Activated CD4-positive, alpha-beta memory T cell treated with anti-CD3 and anti-CD28 coated beads, Interleukin-2, amount 10 ng/mL, durations not matched to agents 7 days and 5 days (primary cell): ENCODE data around the gene VPS13D. TPM values are rescaled to one million over a fixed set of nuclear protein-coding genes. Genes with fewer than 3 reads are reported as not detected.

Experiments used
- CTCF ChIA-PET: fragments of 350-600 bp; sonication (Branson Sonifier 250); formaldehyde crosslinking; loops from one replicate; lab custom pipeline; 2021; ENCODE audit warnings: antibody characterized with exemption, inconsistent platforms; lab: Charles Lee
- POLR2A ChIA-PET: fragments of 350-600 bp; sonication (Branson Sonifier 250); formaldehyde crosslinking; loops from one replicate; lab custom pipeline; 2021; ENCODE audit warnings: antibody characterized with exemption; lab: Charles Lee
- DNase-seq: peaks from one replicate; pipeline ENCODE4 v3.0.0-alpha.2; 2020
- H3K27ac Mint-ChIP-seq: one replicate; pipeline ENCODE4 v1.8.0; 2021; ENCODE audit warnings: mild to moderate bottlenecking, mixed read lengths
- H3K27me3 Mint-ChIP-seq: one replicate; pipeline ENCODE4 v1.8.0; 2021; ENCODE audit warnings: mixed read lengths
- H3K36me3 Mint-ChIP-seq: one replicate; pipeline ENCODE4 v1.8.0; 2021; ENCODE audit warnings: low read depth, mixed read lengths
- H3K4me1 Mint-ChIP-seq: one replicate; pipeline ENCODE4 v1.8.0; 2021; ENCODE audit warnings: mixed read lengths
- H3K4me3 Mint-ChIP-seq: one replicate; pipeline ENCODE4 v1.8.0; 2021; ENCODE audit warnings: mild to moderate bottlenecking, mixed read lengths
- H3K9me3 Mint-ChIP-seq: one replicate; pipeline ENCODE4 v1.8.0; 2021; ENCODE audit warnings: mixed read lengths
- total RNA-seq, 2 experiments: library from RNA; stranded (reverse); gene quantifications; one replicate each; pipeline ENCODE4 v1.2.3, GENCODE V29; 2021

The VPS13D gene
- total RNA-seq, 2 experiments from 2014 or later = 28.1 to 31.4 TPM

- H3K27ac Mint-ChIP-seq = peak overlapping the region; percentile 86
Observed at GRCh38 chr1:12472798-12473551, 243.1 kb downstream of the VPS13D start.

GRCh38 chr1:12473596-12474362 lies 243.9 kb downstream of the VPS13D start:
- peaks cover 72% of the 10 kb centered on the region for H3K4me1 Mint-ChIP-seq
- H3K4me3 Mint-ChIP-seq = peak overlapping the region; percentile 15
- H3K27me3 Mint-ChIP-seq = no peaks in the 10 kb centered on the region
- H3K27ac Mint-ChIP-seq = peak overlapping the region; percentile 86
- DNase-seq = no peak
- ChIA-PET POLR2A (interaction anchor here (0.5 to 5.5 kb wide), 5 partner anchors 24 to 566 kb away, joined by 3 to 41 read pairs (median 3); no protein-coding TSS in a partner anchor), CTCF (no interaction called here)
- H3K9me3 Mint-ChIP-seq = no peaks in the 10 kb centered on the region
- H3K36me3 Mint-ChIP-seq = peaks cover 22% of the 10 kb centered on the region

More at GRCh38 chr1:12472798-12473551, 243.1 kb downstream of the VPS13D start:
- H3K27me3 Mint-ChIP-seq = no peaks in the 10 kb centered on the region
- ChIA-PET POLR2A (interaction anchor here (0.5 to 2.7 kb wide), 11 partner anchors 9 to 565 kb away, joined by 3 to 17 read pairs (median 3); partner anchors contain the start of gene DHRS3), CTCF (no interaction called here)
- DNase-seq = peak; percentile 76
- peaks cover 70% of the 10 kb centered on the region for H3K4me1 Mint-ChIP-seq
- H3K9me3 Mint-ChIP-seq = no peaks in the 10 kb centered on the region
- H3K4me3 Mint-ChIP-seq = peak overlapping the region; percentile 61
- peaks cover 28% of the 10 kb centered on the region for H3K36me3 Mint-ChIP-seq

- Mint-ChIP-seq H3K27me3 (no peaks in the 10 kb centered on the region), H3K4me3 (no peak overlapping the region), H3K9me3 (no peaks in the 10 kb centered on the region), H3K27ac (peak overlapping the region; percentile 69), H3K4me1 (peaks cover 85% of the 10 kb centered on the region), H3K36me3 (peaks cover 22% of the 10 kb centered on the region)
- CTCF ChIA-PET = interaction anchor here (0.7 to 1.2 kb wide), 2 partner anchors 16 to 149 kb away, joined by 3 read pairs; no protein-coding TSS in a partner anchor
- DNase-seq = no peak
- POLR2A ChIA-PET = interaction anchor here (0.7 to 5.5 kb wide), 8 partner anchors 19 to 314 kb away, joined by 3 to 41 read pairs (median 4); no protein-coding TSS in a partner anchor
Observed at GRCh38 chr1:12475101-12475500, 245.3 kb downstream of the VPS13D start.

GRCh38 chr1:12475530-12475934 lies 245.7 kb downstream of the VPS13D start:
- Mint-ChIP-seq H3K36me3 (peaks cover 22% of the 10 kb centered on the region), H3K9me3 (no peaks in the 10 kb centered on the region), H3K27ac (peak overlapping the region; percentile 69), H3K27me3 (no peaks in the 10 kb centered on the region), H3K4me3 (no peak overlapping the region), H3K4me1 (peaks cover 89% of the 10 kb centered on the region)
- ChIA-PET CTCF (interaction anchor here (0.6 to 1.2 kb wide), 3 partner anchors 17 to 149 kb away, joined by 3 to 4 read pairs (median 3); no protein-coding TSS in a partner anchor), POLR2A (interaction anchor here (0.7 to 5.5 kb wide), 7 partner anchors 20 to 314 kb away, joined by 3 to 41 read pairs (median 4); no protein-coding TSS in a partner anchor)
- no peak for DNase-seq

- no peak overlapping the region for H3K4me3 Mint-ChIP-seq
- no peak for DNase-seq
- no peaks in the 10 kb centered on the region for H3K9me3 Mint-ChIP-seq
- CTCF ChIA-PET = interaction anchor here (0.6 to 0.7 kb wide), 2 partner anchors 34 to 148 kb away, joined by 3 to 4 read pairs; no protein-coding TSS in a partner anchor
- H3K4me1 Mint-ChIP-seq = peaks cover 93% of the 10 kb centered on the region
- H3K27ac Mint-ChIP-seq = peak overlapping the region; percentile 69
- POLR2A ChIA-PET = interaction anchor here (0.6 to 5.5 kb wide), 6 partner anchors 20 to 1950 kb away, joined by 3 to 41 read pairs (median 4); no protein-coding TSS in a partner anchor
- H3K36me3 Mint-ChIP-seq = peaks cover 24% of the 10 kb centered on the region
- H3K27me3 Mint-ChIP-seq = no peaks in the 10 kb centered on the region
Observed at GRCh38 chr1:12475947-12476346, 246.1 kb downstream of the VPS13D start.

- no peaks in the 10 kb centered on the region for H3K27me3 Mint-ChIP-seq
- H3K27ac Mint-ChIP-seq = no peak overlapping the region
- ChIA-PET POLR2A (interaction anchor here (0.7 to 5.5 kb wide), 4 partner anchors 34 to 43 kb away, joined by 3 to 41 read pairs (median 6); no protein-coding TSS in a partner anchor), CTCF (interaction anchor here (0.9 to 1.4 kb wide), 2 partner anchors 27 to 43 kb away, joined by 3 read pairs; no protein-coding TSS in a partner anchor)
- no peak overlapping the region for H3K4me3 Mint-ChIP-seq
- H3K9me3 Mint-ChIP-seq = no peaks in the 10 kb centered on the region
- H3K4me1 Mint-ChIP-seq = peaks cover 89% of the 10 kb centered on the region
- no peak for DNase-seq
- H3K36me3 Mint-ChIP-seq = peaks cover 20% of the 10 kb centered on the region
Observed at GRCh38 chr1:12477314-12477713, 247.5 kb downstream of the VPS13D start.

- no peaks in the 10 kb centered on the region for H3K27me3 Mint-ChIP-seq
- H3K27ac Mint-ChIP-seq = peak overlapping the region; percentile 70
- no peaks in the 10 kb centered on the region for H3K9me3 Mint-ChIP-seq
- H3K4me3 Mint-ChIP-seq = no peak overlapping the region
- DNase-seq = no peak
- H3K4me1 Mint-ChIP-seq = peaks cover 81% of the 10 kb centered on the region
- ChIA-PET CTCF (interaction anchor here (0.9 to 1.4 kb wide), 3 partner anchors 9 to 44 kb away, joined by 3 read pairs; no protein-coding TSS in a partner anchor), POLR2A (interaction anchor here (0.7 to 5.5 kb wide), 6 partner anchors 29 to 570 kb away, joined by 4 to 41 read pairs (median 4); no protein-coding TSS in a partner anchor)
- H3K36me3 Mint-ChIP-seq = peaks cover 20% of the 10 kb centered on the region
Observed at GRCh38 chr1:12477936-12478611, 248.2 kb downstream of the VPS13D start.

- Mint-ChIP-seq H3K36me3 (peaks cover 19% of the 10 kb centered on the region), H3K4me1 (peaks cover 76% of the 10 kb centered on the region), H3K9me3 (no peaks in the 10 kb centered on the region), H3K27ac (peak overlapping the region; percentile 70), H3K27me3 (no peaks in the 10 kb centered on the region), H3K4me3 (no peak overlapping the region)
- DNase-seq = peak; percentile 62
- ChIA-PET POLR2A (interaction anchor here (1.0 to 5.5 kb wide), 6 partner anchors 30 to 571 kb away, joined by 3 to 41 read pairs (median 4); no protein-coding TSS in a partner anchor), CTCF (interaction anchor here (1.0 to 1.4 kb wide), 2 partner anchors 10 to 28 kb away, joined by 3 read pairs; no protein-coding TSS in a partner anchor)
Observed at GRCh38 chr1:12478612-12478985, 248.8 kb downstream of the VPS13D start.

- H3K27me3 Mint-ChIP-seq = no peaks in the 10 kb centered on the region
- CTCF ChIA-PET = interaction anchor here (1.0 kb wide), 1 partner anchor 11 kb away, joined by 3 read pairs; no protein-coding TSS in a partner anchor
- DNase-seq = no peak
- POLR2A ChIA-PET = interaction anchor here (0.7 to 1.9 kb wide), 4 partner anchors 31 to 125 kb away, joined by 3 to 12 read pairs (median 4); no protein-coding TSS in a partner anchor
- H3K9me3 Mint-ChIP-seq = no peaks in the 10 kb centered on the region
- no peak overlapping the region for H3K4me3 Mint-ChIP-seq
- H3K36me3 Mint-ChIP-seq = peaks cover 19% of the 10 kb centered on the region
- H3K4me1 Mint-ChIP-seq = peaks cover 70% of the 10 kb centered on the region
- no peak overlapping the region for H3K27ac Mint-ChIP-seq
Observed at GRCh38 chr1:12479311-12479710, 249.5 kb downstream of the VPS13D start.

- no peaks in the 10 kb centered on the region for H3K9me3 Mint-ChIP-seq
- H3K36me3 Mint-ChIP-seq = peaks cover 20% of the 10 kb centered on the region
- no peak overlapping the region for H3K27ac Mint-ChIP-seq
- H3K4me3 Mint-ChIP-seq = no peak overlapping the region
- H3K27me3 Mint-ChIP-seq = no peaks in the 10 kb centered on the region
- ChIA-PET CTCF (no interaction called here), POLR2A (interaction anchor here (0.7 to 1.9 kb wide), 6 partner anchors 28 to 570 kb away, joined by 3 to 12 read pairs (median 4); no protein-coding TSS in a partner anchor)
- peaks cover 62% of the 10 kb centered on the region for H3K4me1 Mint-ChIP-seq
- no peak for DNase-seq
Observed at GRCh38 chr1:12480041-12480440, 250.2 kb downstream of the VPS13D start.

- Mint-ChIP-seq H3K27ac (peak overlapping the region; percentile 56), H3K36me3 (peaks cover 18% of the 10 kb centered on the region), H3K4me1 (peaks cover 54% of the 10 kb centered on the region), H3K4me3 (no peak overlapping the region), H3K27me3 (no peaks in the 10 kb centered on the region), H3K9me3 (no peaks in the 10 kb centered on the region)
- ChIA-PET CTCF (no interaction called here), POLR2A (interaction anchor here (1.0 to 1.9 kb wide), 6 partner anchors 9 to 571 kb away, joined by 3 to 12 read pairs (median 4); no protein-coding TSS in a partner anchor)
- DNase-seq = peak; percentile 32
Observed at GRCh38 chr1:12480748-12481362, 251.0 kb downstream of the VPS13D start.
